PC-3 (cell line): ENCODE measurements around the gene RAMP1. TPM values are rescaled to one million over a fixed set of nuclear protein-coding genes. Genes with fewer than 3 reads are reported as not detected.
A peak's percentile ranks its signal among the peaks of the same experiment; 100 is the strongest.

Experiments
- ATAC-seq: fragments of 200-7000 bp; cut with Tn5 transposase; 2 replicates; pipeline ENCODE4 v1.9.1; 2020; ENCODE audit warnings: mild to moderate bottlenecking, moderate library complexity
- BruUV-seq: library from RNA; stranded (reverse); fragments of 400-500 nt; replicated peaks from 2 replicates; lab custom pipeline; 2021; lab: Mats Ljungman, UMichigan
- CTCF ChIA-PET: fragments of 300-600 bp; sonication (Branson Sonifier 250); formaldehyde crosslinking; loops from one replicate; lab custom pipeline; 2022; ENCODE audit warnings: antibody characterized with exemption; lab: Charles Lee
- POLR2A ChIA-PET: fragments of 300-600 bp; sonication (Branson Sonifier 250); formaldehyde crosslinking; loops from one replicate; lab custom pipeline; 2022; ENCODE audit warnings: antibody characterized with exemption; ENCODE audit not compliant: unreplicated experiment; lab: Charles Lee
- DNase-seq: peaks from one replicate; pipeline ENCODE4 v3.0.0-alpha.2; 2015
- H2AFZ ChIP-seq: fragments of 300-600 bp; sonication (generic); 2 replicates; pipeline ENCODE4 v1.6.0; 2016; ENCODE audit warnings: antibody characterized with exemption, low read length
- H3F3A ChIP-seq: fragments of 300-600 bp; sonication (generic); one replicate; pipeline ENCODE4 v1.6.0; 2017; ENCODE audit warnings: antibody characterized with exemption, low read length, control low read depth, mild to moderate bottlenecking; ENCODE audit not compliant: unreplicated experiment
- H3K27ac ChIP-seq: fragments of 300-600 bp; sonication (generic); 2 replicates; pipeline ENCODE4 v1.5.1; 2016; ENCODE audit warnings: mild to moderate bottlenecking, low read length
- H3K27me3 ChIP-seq: fragments of 300-600 bp; sonication (generic); 2 replicates; pipeline ENCODE4 v1.6.1; 2016; ENCODE audit warnings: low read length, mixed read lengths
- H3K36me3 ChIP-seq: fragments of 300-600 bp; sonication (generic); 2 replicates; pipeline ENCODE4 v1.6.1; 2016; ENCODE audit warnings: low read depth, mixed run types, low read length, mixed read lengths
- H3K4me1 ChIP-seq: fragments of 300-600 bp; sonication (generic); 2 replicates; pipeline ENCODE4 v1.5.1; 2016; ENCODE audit warnings: low read length; ENCODE audit not compliant: insufficient read depth
- H3K4me2 ChIP-seq: fragments of 300-600 bp; sonication (generic); 2 replicates; pipeline ENCODE4 v1.6.0; 2016; ENCODE audit warnings: low read length
- H3K4me3 ChIP-seq: fragments of 300-600 bp; sonication (generic); 2 replicates; pipeline ENCODE4 v1.5.1; 2016; ENCODE audit warnings: mild to moderate bottlenecking, low read length, mixed read lengths
- H3K79me2 ChIP-seq: fragments of 300-600 bp; sonication (generic); 2 replicates; pipeline ENCODE4 v1.6.1; 2017; ENCODE audit warnings: low read length, mixed read lengths
- H3K9ac ChIP-seq: fragments of 300-600 bp; sonication (generic); 2 replicates; pipeline ENCODE4 v1.6.0; 2016; ENCODE audit warnings: mild to moderate bottlenecking, low read length
- H3K9me2 ChIP-seq: fragments of 300-600 bp; sonication (generic); replicated peaks from 2 replicates; pipeline ENCODE4 v1.6.1; 2016; ENCODE audit warnings: mixed run types, low read length, mixed read lengths
- H3K9me3 ChIP-seq: fragments of 300-600 bp; sonication (generic); 2 replicates; pipeline ENCODE4 v1.6.1; 2016; ENCODE audit warnings: low read length, mixed read lengths
- H4K20me1 ChIP-seq: fragments of 300-600 bp; sonication (generic); 2 replicates; pipeline ENCODE4 v1.6.1; 2016; ENCODE audit warnings: low read length, mixed read lengths
- CTCF ChIP-seq: fragments of 300-600 bp; sonication (generic); conservative IDR thresholded peaks from 2 replicates; pipeline ENCODE4 v1.5.1; 2017; ENCODE audit warnings: antibody characterized with exemption, low read depth, mild to moderate bottlenecking, low read length
- EZH2 ChIP-seq: fragments of 300-600 bp; sonication (generic); IDR thresholded peaks from one replicate; pipeline ENCODE4 v1.6.1; 2017; ENCODE audit warnings: antibody characterized with exemption, mild to moderate bottlenecking, low read length; ENCODE audit not compliant: unreplicated experiment
- EZH2phosphoT487 ChIP-seq: fragments of 300-600 bp; sonication (generic); IDR thresholded peaks from 2 replicates; pipeline ENCODE4 v1.6.1; 2018; ENCODE audit warnings: mild to moderate bottlenecking, antibody characterized with exemption, low read length, borderline replicate concordance
- intact Hi-C: fragments of 100-400 bp; cut with micrococcal nuclease; formaldehyde crosslinking; loops from 2 replicates; pipeline ENCODE4 v1.9.0; 2023
- total RNA-seq: library from RNA; depleted of rRNA; stranded (reverse); fragments of >200 nt; gene quantifications from 2 replicates; pipeline ENCODE4 v1.2.3, GENCODE V29; 2014

Gene RAMP1
- total RNA-seq, 1 experiment from 2014 or later = 210 TPM

GRCh38 chr2:237935740-237936452 lies 76.5 kb downstream of the RAMP1 start:
- H3K4me2 ChIP-seq = no peak overlapping the region
- no peaks in the 10 kb centered on the region for H3F3A ChIP-seq
- DNase-seq = peak; percentile 38
- no peaks in the 10 kb centered on the region for H3K9me3 ChIP-seq
- peak; percentile 24; the same call in 1 of the 2 replicates for ATAC-seq
- no peak overlapping the region for H3K27ac ChIP-seq
- no peak for TF ChIP-seq CTCF
- no peak for TF ChIP-seq EZH2
- no peak for TF ChIP-seq EZH2phosphoT487
- H3K4me1 ChIP-seq = peaks cover 8% of the 10 kb centered on the region
- no peak overlapping the region for H3K4me3 ChIP-seq
- H4K20me1 ChIP-seq = no peaks in the 10 kb centered on the region
- intact Hi-C loops = no loop called here
- no peaks in the 10 kb centered on the region for H3K79me2 ChIP-seq
- ChIA-PET CTCF (no interaction called here), POLR2A (no interaction called here)
- H3K9me2 ChIP-seq = no peaks in the 10 kb centered on the region
- H3K27me3 ChIP-seq = no peaks in the 10 kb centered on the region
- no peaks in the 10 kb centered on the region for H3K36me3 ChIP-seq
- no TSS peak for BruUV-seq
- no peak overlapping the region for H2AFZ ChIP-seq
- H3K9ac ChIP-seq = no peak overlapping the region

GRCh38 chr2:237939251-237939650 lies 79.8 kb downstream of the RAMP1 start:
- Histone ChIP-seq H3K27me3 (no peaks in the 10 kb centered on the region), H3K4me3 (no peak overlapping the region), H3K4me1 (peaks cover 8% of the 10 kb centered on the region), H3K36me3 (no peaks in the 10 kb centered on the region), H3K4me2 (no peak overlapping the region), H3K27ac (no peak overlapping the region), H3K9ac (no peak overlapping the region), H3K79me2 (no peaks in the 10 kb centered on the region), H2AFZ (no peak overlapping the region), H4K20me1 (no peaks in the 10 kb centered on the region), H3K9me2 (no peaks in the 10 kb centered on the region), H3K9me3 (0 out of 2 replicates have a peak, but pooled peaks cover 3% of the 10 kb centered on the region), H3F3A (no peaks in the 10 kb centered on the region)
- no TSS peak for BruUV-seq
- ChIA-PET POLR2A (no interaction called here), CTCF (interaction anchor here (0.6 kb wide), 1 partner anchor 62 kb away, joined by 10 read pairs; no protein-coding TSS in a partner anchor)
- ATAC-seq = peak; percentile 46
- DNase-seq = no peak
- intact Hi-C loops = no loop called here
- TF ChIP-seq EZH2 = no peak
- TF ChIP-seq EZH2phosphoT487 = no peak
- no peak for TF ChIP-seq CTCF

GRCh38 chr2:237940828-237941227 lies 81.4 kb downstream of the RAMP1 start:
- no peak overlapping the region for H2AFZ ChIP-seq
- TF ChIP-seq CTCF = no peak
- no peak for TF ChIP-seq EZH2phosphoT487
- TF ChIP-seq EZH2 = no peak

More at GRCh38 chr2:237940828-237941227, 81.4 kb downstream of the RAMP1 start:
- ATAC-seq = no peak
- no peaks in the 10 kb centered on the region for H3K36me3 ChIP-seq
- no peak overlapping the region for H3K9ac ChIP-seq
- no peaks in the 10 kb centered on the region for H3F3A ChIP-seq
- POLR2A ChIA-PET = no interaction called here
- CTCF ChIA-PET = no interaction called here
- H3K27me3 ChIP-seq = no peaks in the 10 kb centered on the region
- no TSS peak for BruUV-seq
- intact Hi-C loops = no loop called here
- no peak overlapping the region for H3K4me2 ChIP-seq
- 0 out of 2 replicates have a peak, but pooled peaks cover 6% of the 10 kb centered on the region for H3K9me3 ChIP-seq
- no peaks in the 10 kb centered on the region for H3K9me2 ChIP-seq
- no peak overlapping the region for H3K4me3 ChIP-seq
- no peak for DNase-seq
- H4K20me1 ChIP-seq = no peaks in the 10 kb centered on the region
- no peaks in the 10 kb centered on the region for H3K79me2 ChIP-seq
- peaks cover 5% of the 10 kb centered on the region for H3K4me1 ChIP-seq
- no peak overlapping the region for H3K27ac ChIP-seq
